ENCODE measurements around the gene PRDM16. TPM values are rescaled to one million over a fixed set of nuclear protein-coding genes. Genes with fewer than 3 reads are reported as not detected.

Gene PRDM16
- total RNA-seq, 1 experiment from 2014 or later: 0.97 TPM

- DNase-seq (ENCODE audit: low spot score): no peak
Measured at GRCh38 chr1:3204725-3205124, 135.7 kb downstream of the PRDM16 start.

GRCh38 chr1:3205815-3206214 is 136.8 kb downstream of the PRDM16 start:
- DNase-seq (ENCODE audit: low spot score): no peak

- no peak for DNase-seq (ENCODE audit: low spot score)
Measured at GRCh38 chr1:3206696-3207095, 137.7 kb downstream of the PRDM16 start.

GRCh38 chr1:3207217-3207848 is 138.3 kb downstream of the PRDM16 start:
- no peak for DNase-seq (ENCODE audit: low spot score)

GRCh38 chr1:3208819-3209200 is 139.8 kb downstream of the PRDM16 start:
- no peak for DNase-seq (ENCODE audit: low spot score)

GRCh38 chr1:3209201-3209600 is 140.2 kb downstream of the PRDM16 start:
- DNase-seq (ENCODE audit: low spot score): no peak

- DNase-seq (ENCODE audit: low spot score): no peak
Measured at GRCh38 chr1:3211582-3212375, 142.8 kb downstream of the PRDM16 start.

- DNase-seq (ENCODE audit: low spot score): no peak
Measured at GRCh38 chr1:3212453-3213355, 143.7 kb downstream of the PRDM16 start.

GRCh38 chr1:3213730-3214129 is 144.7 kb downstream of the PRDM16 start:
- no peak for DNase-seq (ENCODE audit: low spot score)

GRCh38 chr1:3215198-3216014 is 146.4 kb downstream of the PRDM16 start:
- no peak for DNase-seq (ENCODE audit: low spot score)

GRCh38 chr1:3216015-3216391 is 147.0 kb downstream of the PRDM16 start:
- DNase-seq (ENCODE audit: low spot score): no peak

- no peak for DNase-seq (ENCODE audit: low spot score)
Measured at GRCh38 chr1:3217181-3217641, 148.2 kb downstream of the PRDM16 start.

- no peak for DNase-seq (ENCODE audit: low spot score)
Measured at GRCh38 chr1:3217979-3218679, 149.1 kb downstream of the PRDM16 start.

GRCh38 chr1:3219005-3219790 is 150.2 kb downstream of the PRDM16 start:
- no peak for DNase-seq (ENCODE audit: low spot score)

GRCh38 chr1:3219791-3220467 is 150.9 kb downstream of the PRDM16 start:
- DNase-seq (ENCODE audit: low spot score): no peak

GRCh38 chr1:3221112-3222041 is 152.4 kb downstream of the PRDM16 start:
- no peak for DNase-seq (ENCODE audit: low spot score)

GRCh38 chr1:3222042-3222692 is 153.2 kb downstream of the PRDM16 start:
- DNase-seq (ENCODE audit: low spot score): no peak

GRCh38 chr1:3225661-3226060 is 156.7 kb downstream of the PRDM16 start:
- DNase-seq (ENCODE audit: low spot score): no peak

Measured in H4 (cell line).